ENCODE measurements around the gene TNS3.

The TNS3 gene

GRCh38 chr7:47350425-47350824, 231.5 kb downstream of the TNS3 start:
- no peak for DNase-seq (ENCODE audit: low read depth in 3 of 3)

GRCh38 chr7:47349401-47349800, 232.5 kb downstream of the TNS3 start:
- DNase-seq (ENCODE audit: low read depth in 3 of 3) = no peak

- no peak for DNase-seq (ENCODE audit: low read depth in 3 of 3)
Measured at GRCh38 chr7:47347816-47348385, 234.0 kb downstream of the TNS3 start.

- DNase-seq (ENCODE audit: low read depth in 3 of 3) = no peak
Measured at GRCh38 chr7:47347346-47347745, 234.6 kb downstream of the TNS3 start.

- no peak for DNase-seq (ENCODE audit: low read depth in 3 of 3)
Measured at GRCh38 chr7:47346377-47346914, 235.5 kb downstream of the TNS3 start.

GRCh38 chr7:47345857-47346298, 236.0 kb downstream of the TNS3 start:
- DNase-seq (ENCODE audit: low read depth in 3 of 3) = no peak

GRCh38 chr7:47344171-47344955, 237.5 kb downstream of the TNS3 start:
- DNase-seq (ENCODE audit: low read depth in 3 of 3) = no peak

GRCh38 chr7:47343061-47343455, 238.9 kb downstream of the TNS3 start:
- no peak for DNase-seq (ENCODE audit: low read depth in 3 of 3)

GRCh38 chr7:47342296-47343060, 239.4 kb downstream of the TNS3 start:
- DNase-seq (ENCODE audit: low read depth in 3 of 3) = no peak

- DNase-seq (ENCODE audit: low read depth in 3 of 3) = no peak
Measured at GRCh38 chr7:47340517-47340916, 241.4 kb downstream of the TNS3 start.

GRCh38 chr7:47338026-47338425, 243.9 kb downstream of the TNS3 start:
- DNase-seq (ENCODE audit: low read depth in 3 of 3) = no peak

- DNase-seq (ENCODE audit: low read depth in 3 of 3) = no peak
Measured at GRCh38 chr7:47337531-47337930, 244.4 kb downstream of the TNS3 start.

- DNase-seq (ENCODE audit: low read depth in 3 of 3) = no peak
Measured at GRCh38 chr7:47336472-47337425, 245.2 kb downstream of the TNS3 start.

GRCh38 chr7:47335557-47336471, 246.1 kb downstream of the TNS3 start:
- DNase-seq (ENCODE audit: low read depth in 3 of 3) = no peak

GRCh38 chr7:47335071-47335470, 246.8 kb downstream of the TNS3 start:
- no peak for DNase-seq (ENCODE audit: low read depth in 3 of 3)

GRCh38 chr7:47333959-47334358, 248.0 kb downstream of the TNS3 start:
- no peak for DNase-seq (ENCODE audit: low read depth in 3 of 3)

- no peak for DNase-seq (ENCODE audit: low read depth in 3 of 3)
Measured at GRCh38 chr7:47333554-47333887, 248.4 kb downstream of the TNS3 start.

GRCh38 chr7:47332681-47333553, 249.0 kb downstream of the TNS3 start:
- no peak for DNase-seq (ENCODE audit: low read depth in 3 of 3)

- DNase-seq (ENCODE audit: low read depth in 3 of 3) = no peak
Measured at GRCh38 chr7:47332213-47332612, 249.7 kb downstream of the TNS3 start.

All from stimulated activated CD4-positive, alpha-beta T cell treated with anti-CD3 and anti-CD28 coated beads, TNF-alpha, amount 100 ng/mL, for 4 hours (primary cell).